OCI-LY1 (cell line): ENCODE measurements around the gene SORL1-AS1.
A peak's percentile ranks its signal among the peaks of the same experiment; 100 is the strongest.

Source experiments
- H2AFZ ChIP-seq: fragments of 200-600 bp; sonication (generic), shearing (Covaris generic); 2 replicates; pipeline ENCODE4 v1.6.0; 2014; ENCODE audit warnings: antibody characterized with exemption, mild to moderate bottlenecking, low read length
- H3F3A ChIP-seq: fragments of 200-600 bp; sonication (generic), shearing (Covaris generic); 2 replicates; pipeline ENCODE4 v1.6.0; 2014; ENCODE audit warnings: mild to moderate bottlenecking, antibody characterized with exemption, low read length, moderate library complexity; ENCODE audit not compliant: insufficient read depth
- H3K27ac ChIP-seq: fragments of 200-600 bp; sonication (generic); 2 replicates; pipeline ENCODE4 v1.5.1; 2014; ENCODE audit warnings: low read length, mixed run types, mild to moderate bottlenecking, low read depth; ENCODE audit not compliant: poor library complexity, severe bottlenecking
- H3K27me3 ChIP-seq: fragments of 200-600 bp; sonication (generic); 2 replicates; pipeline ENCODE4 v1.6.0; 2014; ENCODE audit warnings: antibody characterized with exemption, mild to moderate bottlenecking, low read length, moderate library complexity; ENCODE audit not compliant: insufficient read depth
- H3K36me3 ChIP-seq: fragments of 200-600 bp; sonication (generic); 2 replicates; pipeline ENCODE4 v1.6.1; 2014; ENCODE audit warnings: mild to moderate bottlenecking, antibody characterized with exemption, low read length, moderate library complexity, mixed read lengths; ENCODE audit not compliant: insufficient read depth
- H3K4me1 ChIP-seq: fragments of 200-600 bp; sonication (generic); 2 replicates; pipeline ENCODE4 v1.5.1; 2014; ENCODE audit warnings: mild to moderate bottlenecking, low read length, moderate library complexity; ENCODE audit not compliant: insufficient read depth, severe bottlenecking
- H3K4me2 ChIP-seq: fragments of 200-600 bp; sonication (generic), shearing (Covaris generic); 2 replicates; pipeline ENCODE4 v1.6.1; 2014; ENCODE audit warnings: low read length
- H3K4me3 ChIP-seq: fragments of 200-600 bp; sonication (generic); 2 replicates; pipeline ENCODE4 v1.5.1; 2014; ENCODE audit warnings: low read length, low read depth, mild to moderate bottlenecking, mixed read lengths; ENCODE audit not compliant: poor library complexity, severe bottlenecking
- H3K79me2 ChIP-seq: fragments of 200-600 bp; shearing (Covaris generic); 2 replicates; pipeline ENCODE4 v1.6.1; 2016; ENCODE audit warnings: mixed run types, low read length, mixed read lengths; ENCODE audit not compliant: insufficient read depth
- H3K9ac ChIP-seq: fragments of 200-600 bp; sonication (generic), shearing (Covaris generic); 2 replicates; pipeline ENCODE4 v1.6.1; 2014; ENCODE audit warnings: mild to moderate bottlenecking, low read length, mixed read lengths
- H3K9me2 ChIP-seq: fragments of 200-600 bp; sonication (generic), shearing (Covaris generic); 2 replicates; pipeline ENCODE4 v1.6.1; 2014; ENCODE audit warnings: low read depth, mild to moderate bottlenecking, low read length, mixed read lengths
- H3K9me3 ChIP-seq: fragments of 200-600 bp; shearing (Covaris generic); 2 replicates; pipeline ENCODE4 v1.6.1; 2014; ENCODE audit warnings: low read length, mixed read lengths
- H4K20me1 ChIP-seq: fragments of 200-600 bp; sonication (generic), shearing (Covaris generic); 2 replicates; pipeline ENCODE4 v1.6.0; 2016; ENCODE audit warnings: mild to moderate bottlenecking, low read length; ENCODE audit not compliant: insufficient read depth
- CTCF ChIP-seq: fragments of 200-600 bp; sonication (generic), shearing (Covaris generic); IDR thresholded peaks from 2 replicates; pipeline ENCODE4 v1.5.1; 2017; ENCODE audit warnings: mild to moderate bottlenecking, antibody characterized with exemption, low read length, moderate library complexity, mixed read lengths
- EZH2 ChIP-seq: fragments of 200-600 bp; sonication (generic), shearing (Covaris generic); IDR thresholded peaks from 2 replicates; pipeline ENCODE4 v1.8.0; 2017; ENCODE audit warnings: borderline replicate concordance, mixed run types, mild to moderate bottlenecking, antibody characterized with exemption, low read length, moderate library complexity, mixed read lengths

SORL1-AS1 gene

GRCh38 chr11:121437686-121438078 lies 15.1 kb downstream of the SORL1-AS1 start:
- Histone ChIP-seq H3K4me2 (no peak overlapping the region), H3K79me2 (no peaks in the 10 kb centered on the region), H3F3A (no peaks in the 10 kb centered on the region), H2AFZ (no peak overlapping the region), H3K27ac (no peak overlapping the region), H3K9me3 (no peaks in the 10 kb centered on the region), H3K9me2 (no peaks in the 10 kb centered on the region), H3K27me3 (no peaks in the 10 kb centered on the region), H3K9ac (no peak overlapping the region), H3K4me1 (peaks cover 37% of the 10 kb centered on the region), H3K36me3 (no peaks in the 10 kb centered on the region), H4K20me1 (no peaks in the 10 kb centered on the region), H3K4me3 (no peak overlapping the region)
- TF ChIP-seq CTCF (no peak), EZH2 (no peak)

DNA sequence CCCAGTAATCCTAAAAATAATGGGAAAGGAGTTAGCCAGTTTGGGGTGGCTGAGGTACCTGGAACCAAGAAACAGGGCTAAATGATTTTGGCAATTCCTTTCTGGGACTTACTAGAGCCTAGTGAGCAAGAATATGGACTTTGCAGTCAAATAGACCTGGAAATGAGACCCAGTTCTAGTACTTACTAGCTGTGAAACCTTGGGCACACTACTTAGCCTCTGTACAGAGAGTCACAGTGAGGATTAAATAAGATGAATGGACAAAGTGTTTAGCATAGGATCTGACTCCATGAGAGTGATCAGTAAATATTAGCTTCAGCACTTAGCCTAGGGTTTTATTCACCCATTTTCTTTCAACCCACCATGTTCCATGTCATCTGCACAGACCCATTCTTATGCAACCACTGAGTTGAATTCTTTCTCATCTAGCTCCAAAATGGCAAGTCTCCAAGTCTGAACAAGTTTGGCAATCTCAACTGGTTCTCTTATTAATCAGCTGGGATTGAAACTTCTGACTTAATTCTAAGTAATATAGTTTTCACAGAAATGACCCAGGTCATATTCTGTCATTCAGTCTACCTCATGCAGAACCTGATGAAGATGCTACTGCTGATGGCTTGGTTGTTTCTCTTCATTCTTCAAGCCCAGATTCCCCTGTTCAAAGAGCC lies 15.6 kb downstream of the SORL1-AS1 start:
- Histone ChIP-seq H3K36me3 (no peaks in the 10 kb centered on the region), H3K79me2 (no peaks in the 10 kb centered on the region), H3K4me3 (no peak overlapping the region), H4K20me1 (no peaks in the 10 kb centered on the region), H3K4me1 (peaks cover 37% of the 10 kb centered on the region), H3K27me3 (no peaks in the 10 kb centered on the region), H3K9ac (no peak overlapping the region), H3F3A (no peaks in the 10 kb centered on the region), H3K27ac (peak overlapping the region; percentile 61), H3K9me2 (no peaks in the 10 kb centered on the region), H2AFZ (no peak overlapping the region), H3K9me3 (no peaks in the 10 kb centered on the region), H3K4me2 (no peak overlapping the region)
- no peak for TF ChIP-seq CTCF
- TF ChIP-seq EZH2, result no peak

GRCh38 chr11:121435551-121436511 lies 16.9 kb downstream of the SORL1-AS1 start:
- Histone ChIP-seq H3K27me3 (no peaks in the 10 kb centered on the region), H3K79me2 (no peaks in the 10 kb centered on the region), H3K36me3 (no peaks in the 10 kb centered on the region), H3F3A (no peaks in the 10 kb centered on the region), H3K9me3 (no peaks in the 10 kb centered on the region), H4K20me1 (no peaks in the 10 kb centered on the region), H3K9ac (peak overlapping the region; percentile 28; the same call in 1 of the 2 replicates), H3K4me3 (no peak overlapping the region), H3K4me2 (no peak overlapping the region; the same call in 1 of the 2 replicates), H3K9me2 (no peaks in the 10 kb centered on the region), H3K27ac (peak overlapping the region; percentile 61), H3K4me1 (peaks cover 50% of the 10 kb centered on the region), H2AFZ (no peak overlapping the region)
- TF ChIP-seq EZH2, result no peak
- no peak for TF ChIP-seq CTCF
